ENCODE data around the gene TTC9B.

DNA sequence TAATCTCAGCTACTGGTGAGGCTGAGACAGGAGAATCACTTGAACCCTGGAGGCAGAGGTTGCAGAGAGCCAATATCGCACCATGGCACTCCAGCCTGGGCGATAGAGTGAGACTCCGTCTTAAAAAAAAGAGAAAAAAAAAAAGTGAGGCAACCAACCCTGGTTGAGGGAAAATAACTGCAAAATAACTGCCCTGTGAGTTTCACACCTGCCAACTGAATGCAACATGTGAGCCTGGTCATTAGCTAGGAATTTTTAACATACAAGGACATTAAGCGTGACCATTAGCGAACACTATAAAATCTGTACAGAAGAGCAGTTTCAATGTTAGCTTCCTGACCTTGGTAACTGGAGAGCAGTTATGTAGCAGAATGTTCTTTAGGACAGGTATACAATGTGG is 10.7 kb upstream of the TTC9B start:
- no peak for TF ChIP-seq POLR2AphosphoS5 (IDR thresholded peaks at IDR 0.05; ENCODE audit: borderline replicate concordance, low read depth, low read length)
- TF ChIP-seq EZH2 (IDR thresholded peaks at IDR 0.05), result no peak

All from SK-N-MC (cell line).